CD4-positive, alpha-beta T cell treated with Interleukin-17A for 1 hour (primary cell): ENCODE measurements around the gene ZFP64.
"Not testable (repeated sequence)": the region's sequence is repeated elsewhere in the genome, so short reads cannot be mapped to it uniquely, and the experiment has no call there.

Experiments
- DNase-seq: peaks from one replicate; pipeline ENCODE4 v3.0.0-alpha.2; 2020

ZFP64 gene

DNA sequence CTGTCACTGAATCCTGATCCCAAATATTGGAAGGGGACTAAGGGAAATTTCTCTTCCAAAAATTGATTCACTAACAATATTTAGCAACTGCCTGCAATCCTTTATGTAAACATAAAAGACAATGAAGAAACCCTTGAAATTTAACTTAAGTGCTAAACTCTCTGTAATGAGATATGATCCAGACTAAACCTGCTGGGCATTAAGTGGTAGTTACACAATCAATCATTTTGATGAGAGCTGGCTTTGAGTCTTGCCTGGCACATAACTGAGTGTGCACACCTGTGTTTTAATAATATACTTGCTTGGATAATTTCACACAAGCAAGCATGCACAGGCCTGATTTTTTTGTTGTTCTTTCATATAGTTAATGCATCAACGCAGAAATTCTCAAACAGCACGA is 9.8 kb upstream of the ZFP64 start:
- no peak for DNase-seq

DNA sequence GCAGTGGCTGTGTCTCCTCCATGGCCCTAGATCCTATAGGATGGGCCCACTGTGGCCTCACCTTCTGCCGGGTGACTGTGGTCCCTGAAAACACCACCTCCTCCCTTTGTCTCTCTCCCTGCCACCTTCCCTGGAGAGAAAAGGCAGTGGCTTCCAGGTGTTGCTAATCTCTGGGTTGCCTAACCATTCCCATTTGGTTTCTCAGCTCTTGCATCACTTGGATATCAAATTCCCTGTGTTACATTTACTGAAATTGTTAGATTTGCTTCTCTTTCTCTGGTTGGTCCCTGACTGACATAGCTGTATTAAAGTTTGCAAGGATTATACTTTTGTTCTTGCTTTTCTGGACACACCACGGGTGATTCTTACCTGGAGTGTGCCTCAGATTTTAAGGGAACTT is 9.3 kb upstream of the ZFP64 start:
- no peak for DNase-seq

DNA sequence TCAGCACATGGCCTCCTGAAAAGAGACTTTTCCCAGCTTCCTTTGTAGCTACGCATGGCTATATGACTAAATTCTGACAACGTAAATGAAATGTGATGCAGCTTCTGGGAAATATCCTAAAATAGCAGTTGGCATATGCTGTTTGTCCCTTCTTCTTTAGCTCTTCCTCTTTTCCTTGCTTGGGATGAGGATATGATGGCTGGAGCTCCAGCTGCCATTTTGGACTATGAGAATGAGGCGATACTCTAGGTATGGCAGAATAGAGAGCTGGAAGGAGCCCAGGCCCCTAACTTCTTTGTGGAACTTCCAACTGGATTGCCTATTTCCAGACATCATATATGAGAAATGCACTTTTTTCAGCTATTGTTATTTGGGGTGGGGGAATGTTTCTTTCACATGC is 5.3 kb upstream of the ZFP64 start:
- DNase-seq, result no peak

DNA sequence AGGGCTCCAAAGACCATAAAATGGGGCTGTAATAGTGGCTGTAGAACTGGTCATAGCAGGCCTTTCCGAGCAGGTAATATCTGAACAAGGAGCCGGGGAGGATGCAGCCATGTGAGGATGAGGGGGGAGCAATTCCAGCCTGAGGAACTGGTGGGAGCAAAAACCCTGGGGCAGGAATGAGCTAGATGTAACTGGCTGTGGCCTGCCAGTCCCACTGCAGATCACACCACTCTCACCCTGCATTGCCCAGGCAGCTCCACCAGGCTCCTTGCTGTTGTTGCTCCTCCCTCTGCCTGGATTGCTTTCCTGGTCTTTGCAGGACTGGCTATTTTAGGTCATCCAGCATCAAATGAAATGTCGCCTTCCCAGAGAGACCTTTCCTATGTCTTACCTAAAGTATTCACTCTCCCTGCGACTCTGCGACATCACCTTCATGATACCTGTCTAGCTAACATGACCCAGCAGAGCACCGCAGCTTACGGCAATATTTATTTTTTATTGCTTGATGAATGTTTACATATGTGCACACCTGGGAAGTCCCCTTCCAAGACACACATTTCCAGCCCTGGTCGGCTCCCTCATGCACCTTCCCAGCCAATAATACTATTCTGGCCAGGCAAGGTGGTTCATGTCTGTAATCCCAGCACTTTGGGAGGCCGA is 2.4 kb upstream of the ZFP64 start:
- DNase-seq, result no peak

DNA sequence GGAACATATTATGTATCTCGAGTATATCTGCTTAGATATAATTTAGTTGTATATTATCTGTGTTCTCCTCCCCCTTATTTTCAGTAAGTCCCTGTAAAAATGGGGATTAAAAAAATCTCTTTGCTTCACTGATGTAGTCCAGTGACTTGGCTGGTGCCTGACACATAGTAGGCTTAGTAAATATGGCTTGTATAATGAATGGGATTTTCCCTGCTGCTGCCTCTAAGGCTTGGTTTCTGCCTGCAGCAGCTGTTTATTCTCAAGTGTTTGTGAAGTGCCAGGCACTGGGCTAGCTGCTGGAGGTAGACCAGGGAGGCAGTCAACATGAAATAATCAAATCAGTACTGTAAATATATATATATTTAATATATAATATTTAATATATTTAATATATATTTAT is 1.6 kb upstream of the ZFP64 start:
- DNase-seq, result no peak

DNA sequence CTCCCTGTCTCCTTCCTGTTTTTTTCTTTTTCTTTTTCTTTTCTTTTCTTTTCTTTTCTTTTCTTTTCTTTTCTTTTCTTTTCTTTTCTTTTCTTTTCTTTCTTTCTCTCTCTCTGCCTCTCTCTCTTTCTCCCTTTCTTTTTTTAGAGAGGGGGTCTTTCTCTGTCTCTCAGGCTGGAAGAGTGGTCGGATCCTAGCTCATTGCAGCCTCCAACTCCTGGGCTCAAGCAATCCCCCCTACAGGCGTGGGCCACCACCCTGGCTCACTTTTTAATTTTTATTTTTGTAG is 1.1 kb upstream of the ZFP64 start:
- not testable (repeated sequence) for DNase-seq

DNA sequence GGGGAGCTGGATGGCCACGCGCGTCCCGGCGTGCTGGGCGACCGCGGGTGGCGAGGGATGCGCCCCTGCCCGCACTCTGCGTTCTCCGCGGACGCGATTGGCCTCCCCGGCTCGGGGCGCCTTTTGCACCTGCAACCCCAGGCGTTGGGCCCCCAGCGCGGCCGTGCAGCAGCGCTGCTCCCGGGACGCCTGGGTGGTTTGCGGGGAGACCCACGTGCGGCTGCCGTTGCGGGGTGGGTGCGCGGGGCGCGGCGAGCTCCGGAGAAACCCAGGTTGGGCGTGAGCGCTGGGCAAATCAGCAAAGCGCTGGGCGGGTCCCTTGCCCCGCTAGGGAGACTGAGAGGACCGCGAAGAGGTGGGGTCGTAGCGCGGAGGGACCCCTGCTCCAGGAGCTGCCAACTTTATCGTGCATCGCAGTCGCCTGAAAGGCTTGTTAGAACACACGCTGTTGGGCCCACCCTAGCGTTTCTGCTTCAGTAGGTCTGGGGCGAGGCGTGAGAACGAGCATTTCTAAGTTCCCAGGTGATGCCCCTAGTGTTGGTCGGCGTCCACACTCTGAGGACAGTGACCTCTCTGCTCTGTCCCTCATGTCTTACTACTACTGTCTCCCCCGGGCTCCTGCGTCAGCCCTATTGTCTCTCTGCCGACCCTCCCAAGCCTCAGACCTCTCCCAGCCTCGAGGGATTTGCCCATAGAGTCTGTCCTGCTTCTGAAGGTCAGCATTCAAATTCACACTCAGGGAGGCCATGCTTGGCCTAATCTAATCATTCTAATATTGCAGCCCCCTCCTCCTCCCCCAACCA is 538 bp upstream of the ZFP64 start:
- DNase-seq, result peak; percentile 49

DNA sequence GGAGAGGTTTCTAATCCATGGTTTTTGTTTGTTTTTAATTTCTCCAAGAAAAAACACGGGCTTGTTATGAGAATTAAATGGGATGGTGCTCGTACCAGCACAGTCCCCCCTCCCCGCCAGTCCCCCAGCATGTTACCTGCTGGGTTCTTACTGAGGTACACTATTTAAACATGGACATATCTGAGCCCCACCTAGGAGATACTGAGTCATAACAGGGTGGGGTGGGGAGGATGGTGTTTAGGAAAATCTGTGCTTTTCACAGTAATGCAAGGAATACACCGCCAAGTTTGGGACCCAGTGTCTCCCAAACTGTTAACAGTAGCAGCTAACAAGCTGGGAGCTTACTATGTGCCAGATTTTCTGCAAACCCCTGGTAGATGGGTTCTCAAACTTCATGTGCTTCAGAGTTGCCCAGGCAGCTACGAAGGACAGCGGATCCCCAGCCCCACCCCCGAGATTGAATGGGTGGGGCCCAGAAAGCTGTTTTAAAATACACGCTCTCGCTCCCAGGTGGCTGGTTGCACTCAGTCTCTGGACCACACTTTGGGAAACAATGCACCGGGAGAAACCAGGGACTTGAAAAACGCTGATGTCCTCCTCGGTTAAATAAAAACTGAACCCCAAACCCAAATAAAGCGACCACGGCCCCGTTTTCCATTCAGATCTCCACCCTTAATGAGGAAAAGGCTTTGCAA is 995 bp downstream of the ZFP64 start:
- peak; percentile 32 for DNase-seq

DNA sequence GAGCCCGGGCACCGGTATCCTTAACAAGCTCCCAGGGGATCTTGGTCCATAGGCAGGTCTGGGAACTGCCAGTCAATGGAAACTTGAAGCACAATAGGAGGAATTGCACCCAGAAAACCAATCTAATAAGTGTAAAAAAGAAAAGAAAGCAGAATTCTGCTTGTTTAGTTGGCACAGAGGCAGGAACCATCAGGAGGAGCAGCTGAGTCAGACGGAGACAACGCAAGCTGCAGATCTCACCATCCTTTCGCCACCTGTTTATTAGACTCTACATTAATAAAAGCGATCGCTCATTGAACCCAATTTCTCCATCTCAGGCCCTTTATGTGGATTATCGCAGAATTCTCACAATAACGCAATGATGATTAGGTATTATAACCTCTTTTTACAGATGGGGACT is 9.8 kb downstream of the ZFP64 start:
- no peak for DNase-seq

DNA sequence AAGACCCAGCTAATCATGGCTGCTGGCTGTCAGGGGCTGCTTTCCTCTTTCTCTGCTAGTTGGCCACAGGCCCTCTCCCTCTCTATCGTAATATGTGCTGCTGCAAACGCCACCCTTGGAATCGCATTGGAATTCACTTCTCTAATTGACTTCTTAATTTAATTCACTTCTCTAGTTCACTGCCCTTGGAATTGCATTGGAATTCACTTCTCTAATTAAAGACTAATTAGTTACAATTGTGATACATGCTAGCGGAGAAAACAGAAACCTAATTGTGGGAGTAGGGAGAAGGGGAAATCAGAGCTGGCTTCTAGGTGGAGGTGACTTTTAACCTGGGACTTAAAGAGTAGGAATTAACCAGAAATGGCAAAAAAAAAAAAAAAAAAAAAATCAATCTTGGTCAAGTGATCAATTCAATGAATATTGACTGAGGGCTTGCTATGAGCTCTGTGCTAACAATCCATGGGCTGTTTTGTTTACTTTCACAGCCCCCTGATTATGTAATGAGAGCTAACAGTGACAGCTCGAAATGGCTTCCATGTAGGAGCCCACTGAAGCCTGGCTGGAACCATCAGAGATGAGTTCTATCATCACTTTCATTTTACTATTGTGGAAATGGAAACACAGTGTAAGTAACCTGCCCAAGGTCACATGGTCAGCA is 11.3 kb downstream of the ZFP64 start:
- no peak for DNase-seq

DNA sequence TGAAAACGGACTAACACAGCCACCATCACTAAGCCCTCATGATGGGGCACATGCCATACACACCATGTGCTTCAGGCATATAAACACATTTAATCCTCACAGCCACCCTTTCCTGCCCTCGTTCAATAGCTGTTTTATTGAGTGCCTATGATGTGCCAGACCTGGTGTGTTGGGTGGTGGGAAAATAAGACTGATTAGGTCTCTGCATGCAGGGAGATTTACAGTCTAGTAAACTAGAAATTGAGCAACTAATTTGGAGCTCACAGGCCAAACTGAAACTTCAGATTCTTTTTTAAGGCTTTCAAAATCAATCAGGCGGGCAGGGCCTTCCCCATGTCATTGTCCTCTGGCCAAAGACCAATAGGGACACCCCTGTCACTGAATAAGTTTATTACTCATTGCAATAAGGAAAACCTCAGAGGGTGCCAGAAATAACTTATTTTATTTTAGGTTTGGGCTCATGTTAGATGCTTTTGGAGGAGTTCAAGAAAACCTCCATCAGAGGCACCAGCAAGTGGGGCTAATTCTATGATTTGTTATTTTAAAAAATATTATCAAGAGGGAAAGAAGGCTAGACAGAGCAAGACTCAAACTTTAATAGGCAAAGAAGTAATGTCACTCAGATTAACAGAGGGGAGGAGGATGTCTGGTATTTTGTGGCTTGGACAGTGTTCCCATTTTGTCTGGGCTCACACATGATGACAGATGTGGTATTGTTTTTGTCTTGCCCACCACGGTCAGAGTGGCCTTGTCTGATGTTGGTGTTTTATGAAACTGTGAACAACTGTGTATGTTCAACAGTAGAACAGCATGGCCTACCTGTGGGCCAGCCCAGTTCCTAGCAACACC is 12.0 kb downstream of the ZFP64 start:
- DNase-seq, result no peak

DNA sequence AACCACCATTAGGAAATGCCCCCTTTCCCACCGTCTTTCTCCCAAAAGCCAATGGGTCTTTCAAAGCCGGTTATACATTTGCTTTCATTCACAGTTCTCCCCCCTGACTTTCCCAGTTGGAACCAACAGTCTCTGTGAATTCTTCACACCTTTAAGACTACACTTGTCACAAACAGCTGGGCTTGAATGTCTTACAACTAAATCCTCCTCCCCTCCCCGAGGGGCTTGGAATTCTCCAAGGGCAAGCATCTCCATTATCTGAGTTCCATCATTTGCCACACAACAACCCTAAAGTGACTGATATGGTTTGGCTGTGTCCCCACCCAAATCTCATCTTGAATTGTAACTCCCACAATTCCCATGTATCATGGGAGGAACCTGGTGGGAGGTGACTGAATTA is 12.9 kb downstream of the ZFP64 start:
- DNase-seq, result no peak

DNA sequence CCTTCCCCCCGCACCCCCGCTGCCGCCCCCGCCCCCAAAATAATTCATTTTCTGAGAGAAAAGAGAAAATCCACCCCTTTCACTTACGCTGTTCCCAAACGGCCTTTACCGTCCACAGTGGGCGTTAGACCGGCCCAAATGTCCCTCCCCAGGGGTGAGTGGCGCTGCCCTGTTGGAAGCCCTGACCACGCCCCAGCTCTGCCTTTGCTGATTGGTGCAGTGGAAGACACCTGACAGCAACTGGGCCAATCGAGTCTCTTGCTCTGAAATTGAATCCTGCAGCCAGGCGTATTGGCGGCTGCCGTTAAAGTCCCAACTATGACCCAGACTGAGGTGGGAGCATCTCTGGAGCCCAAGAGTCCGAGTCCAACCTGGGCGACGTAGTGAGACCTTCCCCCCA is 15.7 kb downstream of the ZFP64 start:
- DNase-seq, result no peak

DNA sequence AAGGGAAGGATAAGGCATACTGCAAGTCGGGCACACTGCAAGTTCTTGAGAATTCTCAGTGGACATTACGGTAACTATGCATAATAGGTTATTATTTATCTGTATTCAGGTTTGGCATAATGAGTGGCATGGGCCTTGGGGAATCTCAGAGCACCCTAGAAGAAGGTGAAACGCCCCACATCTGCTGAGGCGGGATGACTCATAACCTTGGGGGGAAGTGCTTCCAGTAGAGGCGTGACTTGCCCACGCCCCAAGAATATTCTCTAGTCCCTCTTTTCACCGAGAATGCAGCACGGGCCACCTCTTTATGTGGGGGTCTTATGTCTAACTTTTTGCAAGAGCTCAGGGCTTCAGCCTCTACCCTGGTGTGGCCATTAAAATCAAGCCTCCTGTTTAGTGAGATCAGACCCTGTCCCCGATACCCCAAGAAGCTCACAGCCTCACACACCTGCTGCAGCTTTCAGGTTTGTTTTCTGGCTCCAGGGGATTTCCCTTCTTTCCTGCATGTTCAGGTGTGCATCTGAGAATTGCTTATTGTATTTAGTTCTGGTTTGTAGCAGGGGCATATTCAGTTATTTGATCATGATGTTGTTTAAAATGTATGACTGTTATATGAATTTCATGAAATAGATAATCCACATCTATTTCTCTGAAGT is 19.1 kb downstream of the ZFP64 start:
- DNase-seq, result no peak

DNA sequence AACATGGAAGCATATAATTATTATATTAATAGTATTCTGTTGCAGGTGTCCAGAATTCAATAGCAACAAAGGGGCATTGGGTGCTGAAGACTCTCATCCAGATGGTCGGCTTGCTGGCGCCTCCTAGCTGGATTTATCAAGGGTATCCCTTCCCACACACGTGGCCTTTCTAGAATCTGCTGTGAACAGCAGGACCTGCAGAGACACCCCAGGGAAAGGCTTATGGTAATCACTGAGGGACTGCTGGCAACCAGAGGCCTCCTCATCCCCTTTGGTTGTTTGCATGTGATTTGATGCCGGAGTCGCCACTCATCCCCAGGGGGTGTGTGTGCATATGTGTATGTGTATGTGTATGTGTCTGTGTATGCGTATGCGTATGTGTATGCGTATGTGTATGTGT is 20.6 kb downstream of the ZFP64 start:
- no peak for DNase-seq

DNA sequence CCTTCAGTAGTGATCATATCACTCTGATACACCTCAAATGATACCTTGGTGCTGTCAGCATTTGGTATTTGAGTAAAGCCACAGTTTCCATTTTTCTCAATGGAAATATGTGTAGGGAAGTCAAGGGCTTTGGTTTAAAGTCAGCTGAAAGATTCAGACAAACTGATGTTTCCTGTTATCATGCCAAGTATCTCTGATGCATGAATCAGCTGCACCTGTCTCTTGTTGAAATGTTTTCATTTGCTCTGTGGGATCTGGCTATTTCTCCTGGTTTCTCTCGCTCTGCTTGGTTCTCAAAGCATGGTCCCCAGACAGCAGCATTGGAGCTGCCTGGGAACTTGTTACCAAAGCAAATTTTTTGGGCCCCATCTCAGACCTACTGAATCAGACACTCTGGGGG is 23.5 kb downstream of the ZFP64 start:
- DNase-seq, result no peak

DNA sequence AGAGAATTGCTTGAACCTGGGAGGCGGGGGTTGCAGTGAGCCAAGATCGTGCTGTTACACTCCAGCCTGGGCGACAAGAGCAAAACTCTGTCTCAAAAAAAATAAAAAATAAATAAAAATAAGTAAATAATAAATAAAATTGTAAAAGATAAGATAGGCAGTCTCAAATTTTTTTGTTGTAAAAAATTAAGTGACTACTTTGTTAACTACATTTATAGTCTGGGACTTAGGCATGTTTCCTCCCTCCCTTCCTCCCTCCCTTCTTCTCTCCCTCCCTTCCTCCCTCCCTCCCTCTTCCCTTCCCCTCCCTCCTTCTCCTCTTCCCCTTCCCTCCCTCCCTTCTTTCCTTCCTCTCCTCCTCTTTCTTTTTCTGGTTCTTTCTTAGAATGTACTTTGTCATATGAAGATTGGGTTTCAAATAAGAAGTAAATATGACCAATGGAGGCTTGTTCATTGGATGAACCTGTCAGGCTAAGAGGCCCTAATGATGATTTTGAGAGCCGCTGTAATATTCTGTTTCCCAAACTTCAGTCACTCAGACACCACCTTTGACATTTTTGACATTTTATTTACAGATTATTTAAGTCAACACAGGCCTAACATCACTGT is 24.2 kb downstream of the ZFP64 start:
- no peak for DNase-seq

DNA sequence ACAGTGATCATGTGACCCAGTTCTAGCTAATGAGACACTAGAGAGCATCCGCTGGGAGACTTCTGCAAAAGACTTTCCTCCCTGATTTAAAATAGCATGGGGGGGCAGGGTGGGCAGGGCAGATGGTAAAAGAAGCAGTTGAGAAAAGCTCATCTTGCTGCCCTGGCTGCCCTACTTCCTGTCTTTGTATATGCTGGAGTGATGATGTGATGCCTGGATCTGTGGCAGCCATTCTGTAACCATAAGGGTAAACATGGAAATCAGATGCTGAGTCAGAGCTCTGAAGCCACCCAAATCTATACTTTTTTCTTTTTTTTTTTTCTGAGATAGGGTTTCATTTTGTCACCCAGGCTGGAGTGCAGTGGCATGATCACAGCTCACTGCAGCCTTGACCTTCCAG is 25.4 kb downstream of the ZFP64 start:
- no peak for DNase-seq

DNA sequence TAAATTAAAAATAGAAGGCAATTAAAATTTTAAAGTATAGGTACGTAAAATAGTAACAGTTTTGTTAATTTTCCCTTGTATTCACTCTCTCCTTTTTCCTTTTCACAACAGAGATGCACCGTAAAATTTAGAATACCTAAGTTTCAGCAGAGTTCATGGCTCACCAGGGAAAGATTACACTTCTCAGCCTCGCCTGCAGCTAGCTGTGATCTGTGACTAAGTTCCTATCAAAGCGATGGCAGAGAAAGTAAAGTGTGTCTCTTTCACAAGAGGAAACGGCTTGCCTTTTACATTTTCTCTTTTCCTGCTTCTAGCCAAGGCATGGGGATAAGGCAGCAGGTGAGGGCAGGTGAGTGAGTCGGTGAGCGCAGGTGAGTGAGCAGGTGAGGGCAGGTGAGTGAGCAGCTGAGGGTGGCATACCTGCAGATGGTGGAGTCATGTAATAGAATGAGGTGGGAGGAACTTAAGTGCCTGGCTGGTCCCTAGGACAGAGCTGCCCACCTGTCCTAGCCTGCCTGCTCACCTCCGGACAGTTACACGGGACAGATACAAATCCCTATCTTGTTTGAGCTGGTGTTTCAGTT is 30.9 kb downstream of the ZFP64 start:
- no peak for DNase-seq

DNA sequence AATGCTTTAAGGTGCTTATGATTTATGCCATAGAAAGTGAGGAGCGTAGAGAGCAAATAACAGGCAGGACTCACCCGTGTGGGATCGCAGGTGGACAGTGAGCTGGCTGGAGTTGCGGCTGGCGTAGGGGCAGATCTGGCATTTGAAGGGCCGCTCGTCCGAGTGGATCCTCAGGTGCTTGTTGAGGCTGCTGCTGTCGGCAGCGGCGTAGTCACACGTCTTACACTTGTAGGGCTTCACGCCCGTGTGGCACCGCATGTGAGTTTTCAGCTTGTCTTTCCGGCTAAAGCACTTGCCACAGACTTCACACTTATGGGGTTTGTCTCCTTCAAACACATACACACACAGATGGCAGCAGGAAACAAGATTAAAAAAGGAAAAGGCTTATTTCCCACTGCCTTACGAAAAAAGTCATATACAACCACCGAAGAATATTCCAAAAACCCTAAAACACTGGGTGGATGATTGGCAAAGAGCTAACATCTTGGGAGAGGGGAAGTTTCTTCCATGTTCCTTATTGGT is 31.5 kb downstream of the ZFP64 start:
- DNase-seq, result no peak

DNA sequence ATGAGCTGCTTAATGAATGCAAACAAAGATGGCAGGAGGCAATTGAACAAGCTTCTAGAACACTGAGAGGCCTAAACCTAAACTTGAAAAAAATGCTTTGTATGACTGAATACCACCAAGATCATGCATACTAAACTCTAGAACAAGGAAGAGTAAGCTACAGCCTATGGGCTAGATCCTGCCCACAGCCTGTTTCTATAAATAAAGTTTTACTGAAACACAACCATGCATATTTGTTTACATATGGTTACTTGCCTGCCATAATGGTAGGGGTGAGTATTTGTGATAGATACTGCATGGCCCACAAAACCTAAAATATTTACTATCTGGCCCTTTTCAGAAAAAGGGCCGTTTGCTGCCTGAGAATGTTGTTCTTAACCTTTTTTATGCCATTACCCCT is 37.0 kb downstream of the ZFP64 start:
- no peak for DNase-seq
